Stimulated activated CD8-positive, alpha-beta memory T cell treated with anti-CD3 and anti-CD28 coated beads, Interleukin-7, amount 100 ng/mL, for 4 hours (primary cell): ENCODE results near the gene CD163L1.
"Not testable (repeated sequence)": the region's sequence is repeated elsewhere in the genome, so short reads cannot be mapped to it uniquely, and the experiment has no call there.

ENCODE experiments used
- DNase-seq, 2 donors: peaks; one replicate each; pipeline ENCODE4 v3.0.0-alpha.2; 2020; ENCODE audit warnings: low read depth in 2 of 2

CD163L1 gene

GRCh38 chr12:7404275-7404674, 39.7 kb downstream of the CD163L1 start:
- DNase-seq: no peak

- no peak for DNase-seq
These were observed 40.5 kb downstream of the CD163L1 start for GRCh38 chr12:7403466-7403865.

- no peak for DNase-seq
These were observed 44.9 kb downstream of the CD163L1 start for GRCh38 chr12:7399089-7399488.

- DNase-seq: no peak
These were observed 47.5 kb downstream of the CD163L1 start for GRCh38 chr12:7396418-7396817.

- DNase-seq: no peak
These were observed 48.0 kb downstream of the CD163L1 start for GRCh38 chr12:7395950-7396349.

- no peak for DNase-seq
These were observed 56.7 kb downstream of the CD163L1 start for GRCh38 chr12:7387289-7387688.

GRCh38 chr12:7383157-7383556, 60.8 kb downstream of the CD163L1 start:
- no peak for DNase-seq

- no peak for DNase-seq
These were observed 67.8 kb downstream of the CD163L1 start for GRCh38 chr12:7376196-7376595.

- no peak for DNase-seq
These were observed 68.8 kb downstream of the CD163L1 start for GRCh38 chr12:7375145-7375543.

GRCh38 chr12:7374423-7375144, 69.4 kb downstream of the CD163L1 start:
- DNase-seq: no peak

GRCh38 chr12:7373226-7373625, 70.7 kb downstream of the CD163L1 start:
- DNase-seq: no peak

- DNase-seq: no peak
These were observed 74.7 kb downstream of the CD163L1 start for GRCh38 chr12:7369274-7369729.

- no peak for DNase-seq
These were observed 81.2 kb downstream of the CD163L1 start for GRCh38 chr12:7362734-7363133.

- no peak for DNase-seq
These were observed 82.7 kb downstream of the CD163L1 start for GRCh38 chr12:7361265-7361664.

GRCh38 chr12:7354529-7354928, 89.4 kb downstream of the CD163L1 start:
- DNase-seq: no peak

GRCh38 chr12:7352661-7353060, 91.3 kb downstream of the CD163L1 start:
- DNase-seq: no peak

GRCh38 chr12:7351177-7351576, 92.8 kb downstream of the CD163L1 start:
- no peak for DNase-seq

GRCh38 chr12:7349418-7349817, 94.5 kb downstream of the CD163L1 start:
- DNase-seq: no peak

- DNase-seq: no peak
These were observed 97.3 kb downstream of the CD163L1 start for GRCh38 chr12:7346551-7347225.

GRCh38 chr12:7344833-7345606, 98.9 kb downstream of the CD163L1 start:
- no peak for DNase-seq

GRCh38 chr12:7339675-7340074, 104.3 kb downstream of the CD163L1 start:
- no peak for DNase-seq

GRCh38 chr12:7337790-7338189, 106.2 kb downstream of the CD163L1 start:
- DNase-seq: not testable (repeated sequence)

- DNase-seq: no peak
These were observed 116.0 kb downstream of the CD163L1 start for GRCh38 chr12:7327918-7328317.
